ENCODE measurements around the gene LHFPL2. TPM values are rescaled to one million over a fixed set of nuclear protein-coding genes. Genes with fewer than 3 reads are reported as not detected.

Gene LHFPL2
- total and polyA plus RNA-seq, 9 of the 15 experiments (the other 6 are each of a cell fraction or from before 2014, with no cell fraction given) = 1.0 to 6.6 (median 4.6) TPM

DNA sequence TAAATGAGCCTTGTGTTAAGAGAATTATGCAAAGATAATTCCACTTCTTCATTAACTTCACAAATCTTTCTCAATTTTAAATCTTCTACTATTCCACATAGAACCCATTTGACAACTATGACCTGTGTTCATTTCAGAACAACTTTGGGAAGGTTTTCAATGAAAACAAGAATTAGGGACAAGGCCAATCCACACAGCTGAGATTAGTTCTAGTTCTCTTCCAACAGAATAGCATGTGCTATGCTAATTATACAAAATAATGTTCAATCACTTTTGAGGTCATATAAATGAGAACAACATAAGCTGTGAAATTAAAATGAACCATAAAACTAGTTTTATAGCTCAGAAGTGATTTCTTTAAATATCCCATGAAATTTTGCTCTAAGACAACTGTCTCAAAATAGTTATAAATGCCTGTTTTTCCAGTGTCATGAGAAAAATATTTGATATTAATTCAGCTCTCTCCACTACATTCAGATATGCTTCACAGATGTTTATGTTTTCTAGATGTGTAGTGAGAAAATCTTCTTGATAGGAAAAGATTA lies 7.2 kb upstream of the LHFPL2 start:
- H3K27ac ChIP-seq (ENCODE audit: extremely low read depth, low read depth, low read length) = no peak overlapping the region
- ChIA-PET POLR2A (no interaction called here), CTCF (ENCODE audit: low intra/inter-chr PET ratio) (no interaction called here)
- no peaks in the 10 kb centered on the region for H3K9me3 ChIP-seq (replicated peaks; ENCODE audit: control insufficient read depth, insufficient read depth, low read depth, low read length)
- H3K4me2 ChIP-seq (ENCODE audit: insufficient read depth, low read length) = no peak overlapping the region
- peaks cover 3 to 39% of the 10 kb centered on the region in 2 experiments; a peak in 4 of 5 replicates for H3K4me1 ChIP-seq (replicated peaks in 1 of 2; ENCODE audit: control insufficient read depth in 2 of 2, insufficient read depth in 2 of 2, low read length in 2 of 2)
- no peaks in the 10 kb centered on the region for H4K20me1 ChIP-seq (replicated peaks; ENCODE audit: control insufficient read depth, insufficient read depth, low read length)
- TF ChIP-seq MXI1 (IDR thresholded peaks at IDR 0.05; ENCODE audit: low read depth, low read length) (no peak), RCOR1 (IDR thresholded peaks at IDR 0.05; ENCODE audit: borderline replicate concordance in 1 of 2, low read depth in 2 of 2, low read length in 2 of 2) (no peak), ILF3 (IDR thresholded peaks at IDR 0.05; ENCODE audit: borderline replicate concordance) (no peak), SP2 (IDR thresholded peaks at IDR 0.05; ENCODE audit: extremely low read depth, low read depth, low read length, poor library complexity, severe bottlenecking) (no peak), SIN3A (IDR thresholded peaks at IDR 0.05; ENCODE audit: borderline replicate concordance in 2 of 2, control insufficient read depth in 1 of 2, low read depth in 2 of 2, low read length in 2 of 2) (no peak)
- TF ChIP-seq, protein P1, sequence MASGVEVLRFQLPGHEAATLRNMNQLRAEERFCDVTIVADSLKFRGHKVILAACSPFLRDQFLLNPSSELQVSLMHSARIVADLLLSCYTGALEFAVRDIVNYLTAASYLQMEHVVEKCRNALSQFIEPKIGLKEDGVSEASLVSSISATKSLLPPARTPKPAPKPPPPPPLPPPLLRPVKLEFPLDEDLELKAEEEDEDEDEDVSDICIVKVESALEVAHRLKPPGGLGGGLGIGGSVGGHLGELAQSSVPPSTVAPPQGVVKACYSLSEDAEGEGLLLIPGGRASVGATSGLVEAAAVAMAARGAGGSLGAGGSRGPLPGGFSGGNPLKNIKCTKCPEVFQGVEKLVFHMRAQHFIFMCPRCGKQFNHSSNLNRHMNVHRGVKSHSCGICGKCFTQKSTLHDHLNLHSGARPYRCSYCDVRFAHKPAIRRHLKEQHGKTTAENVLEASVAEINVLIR (CRISPR knock-in tag; IDR thresholded peaks at IDR 0.05) = no peak
- TF ChIP-seq, protein P2, sequence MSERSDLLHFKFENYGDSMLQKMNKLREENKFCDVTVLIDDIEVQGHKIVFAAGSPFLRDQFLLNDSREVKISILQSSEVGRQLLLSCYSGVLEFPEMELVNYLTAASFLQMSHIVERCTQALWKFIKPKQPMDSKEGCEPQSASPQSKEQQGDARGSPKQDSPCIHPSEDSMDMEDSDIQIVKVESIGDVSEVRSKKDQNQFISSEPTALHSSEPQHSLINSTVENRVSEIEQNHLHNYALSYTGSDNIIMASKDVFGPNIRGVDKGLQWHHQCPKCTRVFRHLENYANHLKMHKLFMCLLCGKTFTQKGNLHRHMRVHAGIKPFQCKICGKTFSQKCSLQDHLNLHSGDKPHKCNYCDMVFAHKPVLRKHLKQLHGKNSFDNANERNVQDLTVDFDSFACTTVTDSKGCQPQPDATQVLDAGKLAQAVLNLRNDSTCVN (CRISPR knock-in tag; IDR thresholded peaks at IDR 0.05) = no peak
- no peaks in the 10 kb centered on the region for H3K9me1 ChIP-seq (ENCODE audit: control insufficient read depth, insufficient read depth, low read length)
- H3K27me3 ChIP-seq (ENCODE audit: control insufficient read depth in 2 of 2, insufficient read depth in 2 of 2, low read length in 2 of 2) = no peaks in the 10 kb centered on the region
- H3K9ac ChIP-seq (ENCODE audit: insufficient read depth in 1 of 2, low read depth in 2 of 2, low read length in 2 of 2) = no peak overlapping the region
- no peak overlapping the region for H3K4me3 ChIP-seq
- no peaks in the 10 kb centered on the region for H3K79me2 ChIP-seq (ENCODE audit: control insufficient read depth, insufficient read depth, low read length)
- intact Hi-C loops (cut with micrococcal nuclease) = loop anchor here (10.0 kb wide), 1 partner anchor 229 kb away; no protein-coding TSS in a partner anchor
- H2AFZ ChIP-seq (ENCODE audit: low read depth, low read length) = no peak overlapping the region
- in situ Hi-C loops (cut with MboI) = no loop called here
- no peak for ATAC-seq
- BruUV-seq (replicated peaks) = no TSS peak
- H3K36me3 ChIP-seq (ENCODE audit: control insufficient read depth, insufficient read depth, low read length) = no peaks in the 10 kb centered on the region
- FAIRE-seq = no peak
- no peak for DNase-seq (ENCODE audit: extremely low read depth in 1 of 4, low spot score in 3 of 4)

Measured in K562 (cell line).